K562 (cell line): Measurements from ENCODE around the gene HCFC1R1. TPM values are rescaled to one million over a fixed set of nuclear protein-coding genes. Genes with fewer than 3 reads are reported as not detected.

Experiments
- CTBP1 ChIP-seq: fragments of 450-650 bp; IDR thresholded peaks from 2 replicates; pipeline ENCODE4 v1.6.1; 2016; ENCODE audit warnings: borderline replicate concordance
- DNMT1 ChIP-seq: fragments of 450-650 bp; IDR thresholded peaks from 2 replicates; pipeline ENCODE4 v1.6.1; 2016; ENCODE audit warnings: antibody characterized with exemption, mild to moderate bottlenecking
- ELF1 ChIP-seq: fragments of 200-800 bp; sonication (Bioruptor generic); IDR thresholded peaks from 2 replicates; pipeline ENCODE4 v1.6.1; 2016; ENCODE audit warnings: missing genetic modification characterization, missing compliant biosample characterization
- FOXA3 ChIP-seq, 2 experiments: fragments of 450-650 bp in 1 of 2; sonication (generic) in 1 of 2; formaldehyde crosslinking; IDR thresholded peaks in 1 of 2; conservative IDR thresholded peaks in 1 of 2; 2 replicates each; pipeline versions ENCODE4 v1.4.0 to v1.8.0; 2020 to 2022; ENCODE audit warnings: mild to moderate bottlenecking in 2 of 2, missing genetic modification reagents in 1 of 2
- HNRNPLL ChIP-seq: fragments of 200-400 bp; formaldehyde crosslinking; IDR thresholded peaks from 2 replicates; pipeline ENCODE4 v1.6.1; 2017; ENCODE audit warnings: low read length, low read depth, mild to moderate bottlenecking; ENCODE audit not compliant: poor library complexity, severe bottlenecking
- KDM5B ChIP-seq: fragments of 200-600 bp; sonication (generic); IDR thresholded peaks from 2 replicates; pipeline ENCODE4 v1.6.1; 2012; ENCODE audit warnings: low read depth, mild to moderate bottlenecking, moderate library complexity, low read length, control low read depth, inconsistent platforms; ENCODE audit not compliant: insufficient replicate concordance
- KLF6 ChIP-seq: fragments of 250-450 bp; sonication (Bioruptor Pico); IDR thresholded peaks from 2 replicates; pipeline ENCODE4 v1.4.0; 2020; ENCODE audit warnings: mild to moderate bottlenecking, moderate library complexity, borderline replicate concordance
- MAFK ChIP-seq: IDR thresholded peaks from 2 replicates; pipeline ENCODE4 v1.6.1; 2011; ENCODE audit warnings: low read length, improper control_type of control experiment
- MBD1 ChIP-seq: fragments of 250-450 bp; sonication (Bioruptor Pico); IDR thresholded peaks from 2 replicates; pipeline ENCODE4 v1.8.0; 2022; ENCODE audit warnings: inconsistent platforms
- MEIS2 ChIP-seq: fragments of 450-650 bp; IDR thresholded peaks from 2 replicates; pipeline ENCODE4 v1.6.1; 2014; ENCODE audit warnings: mild to moderate bottlenecking; ENCODE audit not compliant: partially characterized antibody
- NFATC3 ChIP-seq: fragments of 450-650 bp; IDR thresholded peaks from 2 replicates; pipeline ENCODE4 v1.6.1; 2017; ENCODE audit warnings: mild to moderate bottlenecking
- SMAD3 ChIP-seq: fragments of 450-650 bp; formaldehyde crosslinking; conservative IDR thresholded peaks from 2 replicates; pipeline ENCODE4 v1.4.0; 2020; ENCODE audit warnings: mild to moderate bottlenecking
- SMARCA4 ChIP-seq: fragments of 450-650 bp; IDR thresholded peaks from 2 replicates; pipeline ENCODE4 v1.6.1; 2016
- ZC3H4 ChIP-seq: sonication (generic); formaldehyde crosslinking; IDR thresholded peaks from 2 replicates; pipeline ENCODE4 v1.9.0; 2021; ENCODE audit warnings: missing genetic modification reagents, borderline replicate concordance
- ZNF316 ChIP-seq: fragments of 450-650 bp; IDR thresholded peaks from 2 replicates; pipeline ENCODE4 v1.6.1; 2016
- ZNF431 ChIP-seq: sonication (generic); formaldehyde crosslinking; IDR thresholded peaks from 2 replicates; pipeline ENCODE4 v1.8.0; 2022; ENCODE audit warnings: mild to moderate bottlenecking, missing genetic modification reagents
- ZNF717 ChIP-seq: fragments of 250-450 bp; sonication (Bioruptor Pico); IDR thresholded peaks from 2 replicates; pipeline ENCODE4 v1.5.0; 2021
- ZZZ3 ChIP-seq: fragments of 450-650 bp; IDR thresholded peaks from 2 replicates; pipeline ENCODE4 v1.6.1; 2016; ENCODE audit warnings: antibody characterized with exemption, mild to moderate bottlenecking, moderate library complexity
- polyA plus RNA-seq, 8 experiments: library from polyadenylated mRNA; depleted of rRNA in 4 of 8; stranded (reverse) in 5 of 8; unstranded in 3 of 8; fragments of >200 nt; fragmentation: Nextera tagmentation in 2 of 8; fragmentation: Illumina TruSeq in 1 of 8; extraction: Ambion mirVana in 2 of 8; extraction: Trizol in 1 of 8; gene quantifications; 2 replicates each; pipeline versions ENCODE4 v1.2.1 to v1.2.3, GENCODE V29; 2011 to 2014; ENCODE audit warnings: inconsistent platforms in 1 of 8, missing spikeins in 1 of 8
- total RNA-seq, 7 experiments: library from RNA; depleted of rRNA in 6 of 7; stranded (reverse); fragments of >200 nt in 6 of 7; fragmentation: Illumina TruSeq in 2 of 7; extraction: Trizol in 2 of 7; gene quantifications; 2 replicates each; pipeline versions ENCODE4 v1.2.1 to v1.2.3, GENCODE V29; 2011 to 2021; ENCODE audit warnings: low replicate concordance in 1 of 7
- TF ChIP-seq, protein P1 (sequence below): fragments of 450-650 bp; IDR thresholded peaks from 2 replicates; pipeline ENCODE4 v1.6.1; 2017; ENCODE audit warnings: mild to moderate bottlenecking, moderate library complexity
- TF ChIP-seq, protein P2 (sequence below): sonication (generic); formaldehyde crosslinking; IDR thresholded peaks from 2 replicates; pipeline ENCODE4 v1.9.0; 2022; ENCODE audit warnings: mild to moderate bottlenecking, missing genetic modification reagents

Gene HCFC1R1
- total and polyA plus RNA-seq, 9 of the 15 experiments (the other 6 are each of a cell fraction or from before 2014, with no cell fraction given), result 2.2 to 29.0 (median 11.2) TPM

GRCh38 chr16:3004781-3005284 lies 18.9 kb downstream of the HCFC1R1 start (continued):
- TF ChIP-seq, protein P1, sequence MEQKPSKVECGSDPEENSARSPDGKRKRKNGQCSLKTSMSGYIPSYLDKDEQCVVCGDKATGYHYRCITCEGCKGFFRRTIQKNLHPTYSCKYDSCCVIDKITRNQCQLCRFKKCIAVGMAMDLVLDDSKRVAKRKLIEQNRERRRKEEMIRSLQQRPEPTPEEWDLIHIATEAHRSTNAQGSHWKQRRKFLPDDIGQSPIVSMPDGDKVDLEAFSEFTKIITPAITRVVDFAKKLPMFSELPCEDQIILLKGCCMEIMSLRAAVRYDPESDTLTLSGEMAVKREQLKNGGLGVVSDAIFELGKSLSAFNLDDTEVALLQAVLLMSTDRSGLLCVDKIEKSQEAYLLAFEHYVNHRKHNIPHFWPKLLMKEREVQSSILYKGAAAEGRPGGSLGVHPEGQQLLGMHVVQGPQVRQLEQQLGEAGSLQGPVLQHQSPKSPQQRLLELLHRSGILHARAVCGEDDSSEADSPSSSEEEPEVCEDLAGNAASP, result no peak
- TF ChIP-seq HNRNPLL (no peak), MAFK (no peak), ZNF431 (CRISPR knock-in tag) (0 out of 2 replicates have a peak, but pooled peaks have one; percentile 47), SMAD3 (no peak), ZZZ3 (no peak), SMARCA4 (peak; percentile 57), ZC3H4 (no peak), ZNF316 (no peak), KDM5B (peak; percentile 38), FOXA3 (CRISPR knock-in tag; conservative IDR thresholded peaks at IDR 0.05 in 1 of 2, IDR thresholded peaks at IDR 0.05 in 1 of 2) (0 out of 4 replicates have a peak, but pooled peaks of 1 of the 2 experiments have one; percentile 20), CTBP1 (peak; percentile 75), NFATC3 (no peak), MBD1 (CRISPR knock-in tag) (no peak), ZNF717 (CRISPR knock-in tag) (no peak), MEIS2 (no peak), DNMT1 (no peak), ELF1 (tag) (no peak), KLF6 (peak; percentile 28; the same call in 1 of the 2 replicates)
- TF ChIP-seq, protein P2, sequence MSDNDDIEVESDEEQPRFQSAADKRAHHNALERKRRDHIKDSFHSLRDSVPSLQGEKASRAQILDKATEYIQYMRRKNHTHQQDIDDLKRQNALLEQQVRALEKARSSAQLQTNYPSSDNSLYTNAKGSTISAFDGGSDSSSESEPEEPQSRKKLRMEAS (CRISPR knock-in tag), result peak; percentile 87
